ENCODE data around the gene ROGDI. TPM values are rescaled to one million over a fixed set of nuclear protein-coding genes. Genes with fewer than 3 reads are reported as not detected.

Gene ROGDI
- total and polyA plus RNA-seq, 2 of the 13 experiments (the other 11 are each of a cell fraction or from before 2014, with no cell fraction given) = 19.2 to 42.1 TPM

DNA sequence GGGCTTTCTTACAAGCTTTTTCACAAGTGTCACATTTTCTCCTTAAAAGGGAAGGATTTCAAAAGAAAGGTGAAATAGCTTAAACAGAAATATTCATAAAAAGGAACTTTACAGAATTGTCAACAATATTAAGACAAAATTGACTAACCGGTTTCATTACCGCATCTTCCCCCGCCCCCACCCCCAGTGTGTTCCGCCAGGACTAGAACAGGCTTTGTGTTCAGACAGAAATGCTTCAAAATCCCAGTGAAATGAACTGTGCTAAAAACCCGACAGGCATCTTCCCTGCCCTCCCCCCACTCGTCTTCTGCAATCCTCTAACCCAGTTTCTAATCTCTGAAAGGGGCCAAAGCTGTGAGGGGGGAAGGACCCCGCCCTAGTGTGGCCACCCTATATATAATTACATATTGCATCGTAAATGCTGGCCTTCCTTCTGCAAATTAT lies 990 bp upstream of the ROGDI start:
- H3K27ac ChIP-seq (ENCODE audit: extremely low read length, insufficient read depth, low read length) = peak overlapping the region; percentile 83
- no peaks in the 10 kb centered on the region for H3K27me3 ChIP-seq (ENCODE audit: control insufficient read depth in 1 of 2, insufficient read depth in 2 of 2, low read length in 2 of 2)
- no peaks in the 10 kb centered on the region for H4K20me1 ChIP-seq (ENCODE audit: insufficient read depth, low read length)
- H3K4me1 ChIP-seq (ENCODE audit: insufficient read depth, low read length) = peaks cover 24% of the 10 kb centered on the region
- H2AFZ ChIP-seq (ENCODE audit: low read length) = no peak overlapping the region
- peak overlapping the region; percentile 93 for H3K4me2 ChIP-seq (ENCODE audit: low read depth, low read length)
- in situ Hi-C loops (cut with HindIII; ENCODE audit: extremely low pct_ligation_motif_present, low pct_unique_long_range_greater_than_20kb) (no loop called here), intact Hi-C loops (cut with micrococcal nuclease; ENCODE audit: unreplicated experiment) (loop anchor here (2.0 to 5.0 kb wide), 2 partner anchors 37 to 71 kb away; partner anchors contain the start of genes ANKS3, DNAAF8 and ZNF500)
- H3K4me3 ChIP-seq (replicated peaks in 1 of 3; ENCODE audit: insufficient read depth in 1 of 3, low read depth in 2 of 3, low read length in 3 of 3) = peak overlapping the region in 2 of 3 experiments; percentile 88 to 90; a peak in 5 of 6 replicates
- H3K79me2 ChIP-seq (ENCODE audit: insufficient read depth, low read length) = no peaks in the 10 kb centered on the region
- CTCF ChIA-PET (ENCODE audit: low intra/inter-chr PET ratio, low total read pairs) = no interaction called here
- FAIRE-seq (no peak), ATAC-seq (no peak), DNase-seq (ENCODE audit: low spot score) (no peak)
- peaks cover 0 to 31% of the 10 kb centered on the region in 2 experiments; a peak in 3 of 5 replicates for H3K36me3 ChIP-seq (replicated peaks in 1 of 2; ENCODE audit: control insufficient read depth in 1 of 2, insufficient read depth in 2 of 2, low read length in 2 of 2)
- no TSS peak for BruUV-seq (replicated peaks)
- no peaks in the 10 kb centered on the region for H3K9me3 ChIP-seq (ENCODE audit: low read length)
- WGBS (ENCODE audit: low lambda C conversion rate) = 82% methylated on average over 8 of the region's 8 CpGs
- peak overlapping the region; percentile 65; the same call in 1 of the 2 replicates for H3K9ac ChIP-seq (ENCODE audit: insufficient read depth, low read depth, low read length)
- POLR2A ChIA-PET = interaction anchor here (1.0 to 3.7 kb wide), 7 partner anchors 10 to 141 kb away, joined by 3 to 17 read pairs (median 6); partner anchors contain the start of genes ANKS3, DNAAF8, SEPTIN12 and ZNF500
- TF ChIP-seq ZBTB7A (CRISPR knock-in tag; IDR thresholded peaks at IDR 0.05) (no peak), EED (CRISPR knock-in tag; IDR thresholded peaks at IDR 0.05) (no peak), NCOA1 (CRISPR knock-in tag; IDR thresholded peaks at IDR 0.05) (no peak), KMT2A (CRISPR knock-in tag; IDR thresholded peaks at IDR 0.05) (no peak), CENPX (CRISPR knock-in tag; IDR thresholded peaks at IDR 0.05) (no peak), BCL6 (CRISPR knock-in tag; IDR thresholded peaks at IDR 0.05) (no peak), NFYC (CRISPR knock-in tag; IDR thresholded peaks at IDR 0.05) (no peak)
- TF ChIP-seq, protein P1, sequence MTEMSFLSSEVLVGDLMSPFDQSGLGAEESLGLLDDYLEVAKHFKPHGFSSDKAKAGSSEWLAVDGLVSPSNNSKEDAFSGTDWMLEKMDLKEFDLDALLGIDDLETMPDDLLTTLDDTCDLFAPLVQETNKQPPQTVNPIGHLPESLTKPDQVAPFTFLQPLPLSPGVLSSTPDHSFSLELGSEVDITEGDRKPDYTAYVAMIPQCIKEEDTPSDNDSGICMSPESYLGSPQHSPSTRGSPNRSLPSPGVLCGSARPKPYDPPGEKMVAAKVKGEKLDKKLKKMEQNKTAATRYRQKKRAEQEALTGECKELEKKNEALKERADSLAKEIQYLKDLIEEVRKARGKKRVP (CRISPR knock-in tag; IDR thresholded peaks at IDR 0.05) = no peak
- TF ChIP-seq, protein P2, sequence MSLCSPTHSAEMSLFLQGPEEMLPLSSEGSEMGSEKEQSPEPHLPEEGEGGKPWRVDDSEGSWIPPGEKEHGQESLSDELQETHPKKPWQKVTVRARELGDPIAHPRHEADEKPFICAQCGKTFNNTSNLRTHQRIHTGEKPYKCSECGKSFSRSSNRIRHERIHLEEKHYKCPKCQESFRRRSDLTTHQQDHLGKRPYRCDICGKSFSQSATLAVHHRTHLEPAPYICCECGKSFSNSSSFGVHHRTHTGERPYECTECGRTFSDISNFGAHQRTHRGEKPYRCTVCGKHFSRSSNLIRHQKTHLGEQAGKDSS (CRISPR knock-in tag; IDR thresholded peaks at IDR 0.05; ENCODE audit: borderline replicate concordance, low read depth) = no peak
